ENCODE measurements around the gene OSGIN1.

OSGIN1 gene

GRCh38 chr16:83989300-83989699 is 36.3 kb downstream of the OSGIN1 start:
- no peaks in the 10 kb centered on the region for H3K4me1 Mint-ChIP-seq (ENCODE audit: low read depth in 2 of 2)
- ATAC-seq (replicated peaks) (no peak), DNase-seq (no peak)
- H3K27ac Mint-ChIP-seq, result no peak overlapping the region
- H3K27me3 Mint-ChIP-seq, result peaks cover 50 to 67% of the 10 kb centered on the region in 2 donors
- H3K4me3 Mint-ChIP-seq, result no peak overlapping the region
- H3K36me3 Mint-ChIP-seq (ENCODE audit: insufficient read depth), result no peaks in the 10 kb centered on the region
- no peaks in the 10 kb centered on the region for H3K9me3 Mint-ChIP-seq

- H3K4me3 Mint-ChIP-seq, result no peak overlapping the region
- peaks cover 57 to 79% of the 10 kb centered on the region in 2 donors for H3K27me3 Mint-ChIP-seq
- no peak overlapping the region for H3K27ac Mint-ChIP-seq
- no peak for ATAC-seq (replicated peaks)
- DNase-seq, result no peak
- H3K36me3 Mint-ChIP-seq (ENCODE audit: insufficient read depth), result no peaks in the 10 kb centered on the region
- no peaks in the 10 kb centered on the region for H3K4me1 Mint-ChIP-seq (ENCODE audit: low read depth in 2 of 2)
- H3K9me3 Mint-ChIP-seq, result no peaks in the 10 kb centered on the region
Observed at GRCh38 chr16:83990492-83990891, 37.5 kb downstream of the OSGIN1 start.

- no peaks in the 10 kb centered on the region for H3K9me3 Mint-ChIP-seq
- no peaks in the 10 kb centered on the region for H3K36me3 Mint-ChIP-seq (ENCODE audit: insufficient read depth)
- ATAC-seq (replicated peaks) (no peak), DNase-seq (no peak)
- H3K4me3 Mint-ChIP-seq, result no peak overlapping the region
- peaks cover 0 to 1% of the 10 kb centered on the region in 2 donors for H3K4me1 Mint-ChIP-seq (ENCODE audit: low read depth in 2 of 2)
- H3K27ac Mint-ChIP-seq, result no peak overlapping the region
- peaks cover 57 to 82% of the 10 kb centered on the region in 2 donors for H3K27me3 Mint-ChIP-seq
Observed at GRCh38 chr16:83992624-83993023, 39.6 kb downstream of the OSGIN1 start.

GRCh38 chr16:83994087-83994486 is 41.0 kb downstream of the OSGIN1 start:
- no peaks in the 10 kb centered on the region for H3K9me3 Mint-ChIP-seq
- no peak for DNase-seq
- ATAC-seq (replicated peaks), result no peak
- H3K4me1 Mint-ChIP-seq (ENCODE audit: low read depth in 2 of 2), result peaks cover 0 to 1% of the 10 kb centered on the region in 2 donors
- peaks cover 3% of the 10 kb centered on the region for H3K36me3 Mint-ChIP-seq (ENCODE audit: insufficient read depth)
- no peak overlapping the region for H3K4me3 Mint-ChIP-seq
- H3K27ac Mint-ChIP-seq, result no peak overlapping the region
- peaks cover 49 to 85% of the 10 kb centered on the region in 2 donors for H3K27me3 Mint-ChIP-seq

- DNase-seq (no peak), ATAC-seq (replicated peaks) (no peak)
- no peaks in the 10 kb centered on the region for H3K9me3 Mint-ChIP-seq
- no peak overlapping the region for H3K4me3 Mint-ChIP-seq
- peaks cover 42 to 84% of the 10 kb centered on the region in 2 donors for H3K27me3 Mint-ChIP-seq
- peaks cover 0 to 1% of the 10 kb centered on the region in 2 donors for H3K4me1 Mint-ChIP-seq (ENCODE audit: low read depth in 2 of 2)
- peaks cover 3% of the 10 kb centered on the region for H3K36me3 Mint-ChIP-seq (ENCODE audit: insufficient read depth)
- no peak overlapping the region for H3K27ac Mint-ChIP-seq
Observed at GRCh38 chr16:83994703-83995102, 41.7 kb downstream of the OSGIN1 start.

GRCh38 chr16:83995754-83996153 is 42.7 kb downstream of the OSGIN1 start:
- peaks cover 41 to 84% of the 10 kb centered on the region in 2 donors for H3K27me3 Mint-ChIP-seq
- no peak overlapping the region for H3K4me3 Mint-ChIP-seq
- no peak for ATAC-seq (replicated peaks)
- H3K4me1 Mint-ChIP-seq (ENCODE audit: low read depth in 2 of 2), result peaks cover 0 to 1% of the 10 kb centered on the region in 2 donors
- H3K9me3 Mint-ChIP-seq, result no peaks in the 10 kb centered on the region
- H3K27ac Mint-ChIP-seq, result no peak overlapping the region
- H3K36me3 Mint-ChIP-seq (ENCODE audit: insufficient read depth), result peaks cover 3% of the 10 kb centered on the region
- no peak for DNase-seq

GRCh38 chr16:83996481-83997252 is 43.6 kb downstream of the OSGIN1 start:
- H3K27me3 Mint-ChIP-seq, result peaks cover 41 to 87% of the 10 kb centered on the region in 2 donors
- no peak overlapping the region for H3K4me3 Mint-ChIP-seq
- H3K4me1 Mint-ChIP-seq (ENCODE audit: low read depth in 2 of 2), result peaks cover 0 to 1% of the 10 kb centered on the region in 2 donors
- no peaks in the 10 kb centered on the region for H3K9me3 Mint-ChIP-seq
- peaks cover 3% of the 10 kb centered on the region for H3K36me3 Mint-ChIP-seq (ENCODE audit: insufficient read depth)
- no peak overlapping the region for H3K27ac Mint-ChIP-seq
- ATAC-seq (replicated peaks), result no peak
- no peak for DNase-seq

GRCh38 chr16:83998091-83998490 is 45.1 kb downstream of the OSGIN1 start:
- H3K36me3 Mint-ChIP-seq (ENCODE audit: insufficient read depth), result peaks cover 3% of the 10 kb centered on the region
- peaks cover 46 to 87% of the 10 kb centered on the region in 2 donors for H3K27me3 Mint-ChIP-seq
- no peak overlapping the region for H3K4me3 Mint-ChIP-seq
- peaks cover 0 to 1% of the 10 kb centered on the region in 2 donors for H3K4me1 Mint-ChIP-seq (ENCODE audit: low read depth in 2 of 2)
- ATAC-seq (replicated peaks) (no peak), DNase-seq (no peak)
- H3K27ac Mint-ChIP-seq, result no peak overlapping the region
- H3K9me3 Mint-ChIP-seq, result no peaks in the 10 kb centered on the region

- DNase-seq (no peak), ATAC-seq (replicated peaks) (no peak)
- Mint-ChIP-seq H3K4me1 (ENCODE audit: low read depth in 2 of 2) (peaks cover 0 to under 1% of the 10 kb centered on the region in 2 donors), H3K9me3 (no peaks in the 10 kb centered on the region), H3K27ac (no peak overlapping the region), H3K4me3 (no peak overlapping the region), H3K36me3 (ENCODE audit: insufficient read depth) (peaks cover 7% of the 10 kb centered on the region), H3K27me3 (peaks cover 29 to 82% of the 10 kb centered on the region in 2 donors)
Observed at GRCh38 chr16:84000989-84001642, 48.1 kb downstream of the OSGIN1 start.

- ATAC-seq (replicated peaks), result no peak
- Mint-ChIP-seq H3K36me3 (ENCODE audit: insufficient read depth) (peaks cover 7% of the 10 kb centered on the region), H3K27ac (no peak overlapping the region), H3K9me3 (no peaks in the 10 kb centered on the region), H3K27me3 (peaks cover 29 to 82% of the 10 kb centered on the region in 2 donors), H3K4me1 (ENCODE audit: low read depth in 2 of 2) (no peaks in the 10 kb centered on the region), H3K4me3 (no peak overlapping the region)
- no peak for DNase-seq
Observed at GRCh38 chr16:84001726-84002125, 48.7 kb downstream of the OSGIN1 start.

GRCh38 chr16:84003038-84003437 is 50.0 kb downstream of the OSGIN1 start:
- Mint-ChIP-seq H3K4me1 (ENCODE audit: low read depth in 2 of 2) (no peaks in the 10 kb centered on the region), H3K27me3 (peaks cover 29 to 85% of the 10 kb centered on the region in 2 donors), H3K4me3 (no peak overlapping the region), H3K9me3 (no peaks in the 10 kb centered on the region), H3K36me3 (ENCODE audit: insufficient read depth) (peaks cover 6% of the 10 kb centered on the region), H3K27ac (no peak overlapping the region)
- no peak for ATAC-seq (replicated peaks)
- no peak for DNase-seq

- DNase-seq, result no peak
- ATAC-seq (replicated peaks), result no peak
- Mint-ChIP-seq H3K36me3 (ENCODE audit: insufficient read depth) (peaks cover 4% of the 10 kb centered on the region), H3K4me3 (no peak overlapping the region), H3K4me1 (ENCODE audit: low read depth in 2 of 2) (no peaks in the 10 kb centered on the region), H3K27ac (no peak overlapping the region), H3K9me3 (no peaks in the 10 kb centered on the region), H3K27me3 (peaks cover 24 to 71% of the 10 kb centered on the region in 2 donors)
Observed at GRCh38 chr16:84004442-84004841, 51.4 kb downstream of the OSGIN1 start.

- Mint-ChIP-seq H3K27ac (no peak overlapping the region), H3K27me3 (peaks cover 20 to 68% of the 10 kb centered on the region in 2 donors), H3K36me3 (ENCODE audit: insufficient read depth) (peaks cover 4% of the 10 kb centered on the region), H3K4me3 (no peak overlapping the region), H3K9me3 (no peaks in the 10 kb centered on the region), H3K4me1 (ENCODE audit: low read depth in 2 of 2) (no peaks in the 10 kb centered on the region)
- ATAC-seq (replicated peaks) (no peak), DNase-seq (no peak)
Observed at GRCh38 chr16:84005391-84005790, 52.4 kb downstream of the OSGIN1 start.

- ATAC-seq (replicated peaks), result no peak
- H3K4me3 Mint-ChIP-seq, result no peak overlapping the region
Observed at GRCh38 chr16:84007520-84007919, 54.5 kb downstream of the OSGIN1 start.

More at GRCh38 chr16:84007520-84007919, 54.5 kb downstream of the OSGIN1 start:
- no peak overlapping the region for H3K27ac Mint-ChIP-seq
- no peaks in the 10 kb centered on the region for H3K9me3 Mint-ChIP-seq
- no peak for DNase-seq
- H3K4me1 Mint-ChIP-seq (ENCODE audit: low read depth in 2 of 2), result no peaks in the 10 kb centered on the region
- peaks cover 4% of the 10 kb centered on the region for H3K36me3 Mint-ChIP-seq (ENCODE audit: insufficient read depth)
- H3K27me3 Mint-ChIP-seq, result peaks cover 8 to 71% of the 10 kb centered on the region in 2 donors
